NCI-H1694 (cell line): ENCODE data around the gene TMEM240.
"Not testable (repeated sequence)": the region's sequence is repeated elsewhere in the genome, so short reads cannot be mapped to it uniquely, and the experiment has no call there.

ENCODE experiments used
- DNase-seq: peaks from one replicate; lab custom pipeline; 2025; lab: John Stamatoyannopoulos, UW

The TMEM240 gene

GRCh38 chr1:1557688-1558087 is 17.3 kb upstream of the TMEM240 start:
- DNase-seq: not testable (repeated sequence)

- not testable (repeated sequence) for DNase-seq
Measured at GRCh38 chr1:1556961-1557360, 16.5 kb upstream of the TMEM240 start.

- DNase-seq: no peak
Measured at GRCh38 chr1:1556505-1556904, 16.1 kb upstream of the TMEM240 start.

DNA sequence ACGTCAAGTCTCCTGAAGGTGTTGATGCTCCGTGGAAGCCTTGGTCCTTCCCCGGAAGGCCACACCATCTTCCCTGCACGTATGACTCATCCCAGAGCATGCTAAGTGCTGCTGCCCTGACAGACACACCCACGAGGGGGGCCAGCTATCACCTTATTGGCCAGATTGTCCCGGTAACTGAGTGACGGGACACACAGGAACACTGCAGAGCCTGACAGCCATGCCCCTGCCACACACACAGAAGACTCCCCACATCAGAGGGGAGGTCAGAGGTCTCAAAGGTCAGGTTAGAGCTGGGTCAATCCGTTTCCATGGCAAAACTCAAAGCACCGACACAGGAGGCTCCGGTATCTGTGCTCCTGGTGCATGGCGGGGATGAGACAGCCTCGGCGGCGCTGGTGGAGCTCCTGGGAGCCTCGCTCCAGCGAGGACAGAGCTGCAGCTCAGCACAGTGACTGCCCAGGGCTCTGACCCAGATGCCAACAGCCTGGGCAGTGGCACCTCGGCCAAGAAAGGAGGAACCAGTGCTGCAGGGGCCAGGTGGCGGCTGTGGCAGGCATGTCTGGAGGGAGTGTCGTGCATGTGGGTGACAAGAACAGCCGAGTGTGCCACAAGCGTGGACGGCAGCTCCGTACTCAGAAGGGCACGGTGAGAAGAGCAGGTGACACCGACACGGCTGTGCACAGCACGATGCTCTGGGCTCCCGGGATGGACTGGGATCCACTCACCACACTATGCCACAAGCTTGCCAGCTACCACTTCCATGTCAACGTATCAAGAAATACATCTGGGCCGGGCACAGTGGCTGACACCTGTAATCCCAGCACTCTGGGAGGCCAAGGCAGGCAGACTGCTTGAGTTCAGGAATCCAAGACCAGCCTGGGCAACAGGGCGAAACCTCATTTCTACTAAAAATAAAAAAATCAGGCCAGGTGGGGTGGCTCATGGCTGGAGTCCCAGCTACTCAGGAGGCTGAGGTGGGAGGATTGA is 14.8 kb upstream of the TMEM240 start:
- DNase-seq: no peak

GRCh38 chr1:1554550-1554925 is 14.1 kb upstream of the TMEM240 start:
- DNase-seq: no peak

DNA sequence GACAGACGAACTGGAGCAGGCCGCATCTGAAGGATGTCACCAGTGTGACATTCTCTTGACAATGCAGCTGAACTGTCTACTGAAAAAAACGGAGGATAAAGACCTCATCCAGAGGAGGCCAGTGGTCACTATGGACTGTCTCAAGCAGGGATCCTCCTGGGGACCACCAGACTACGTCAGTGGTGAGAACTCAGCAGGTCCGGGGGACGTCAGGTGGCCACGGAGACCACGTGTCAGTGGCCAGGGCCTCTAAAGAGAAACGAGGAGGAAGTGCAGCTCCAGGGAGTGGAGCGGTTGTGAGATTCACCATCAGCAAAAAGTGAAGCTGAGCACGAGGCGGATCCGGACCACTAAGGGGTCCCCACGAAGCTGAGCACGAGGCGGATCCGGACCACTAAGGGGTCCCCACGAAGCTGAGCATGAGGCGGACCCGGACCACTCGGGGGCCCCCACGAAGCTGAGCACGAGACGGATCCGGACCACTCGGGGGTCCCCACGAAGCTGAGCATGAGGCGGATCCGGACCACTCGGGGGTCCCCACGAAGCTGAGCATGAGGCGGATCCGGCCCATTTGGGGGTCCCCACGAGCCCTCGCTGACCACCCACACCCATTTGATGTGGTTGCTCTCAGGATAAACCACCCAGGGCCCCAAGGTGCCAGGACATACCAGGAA is 13.5 kb upstream of the TMEM240 start:
- no peak for DNase-seq

DNA sequence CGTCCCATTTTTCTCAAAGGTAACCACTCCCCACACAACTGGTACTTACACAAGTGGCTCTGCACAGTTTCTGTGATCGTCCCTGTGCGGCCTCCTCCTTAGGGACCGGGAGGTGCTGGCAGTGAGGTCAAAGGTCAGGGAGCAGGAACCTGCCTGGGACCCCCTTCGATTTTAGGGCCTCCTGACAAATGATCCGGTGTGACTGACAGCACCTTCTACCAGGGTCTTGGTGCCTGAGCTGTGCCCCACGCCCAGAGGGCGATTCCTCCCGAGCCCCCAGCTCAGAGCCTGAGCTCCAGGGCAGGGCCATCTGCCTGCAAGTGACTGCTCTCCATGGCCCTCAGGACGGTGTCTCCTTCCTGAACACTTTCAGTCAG is 11.8 kb upstream of the TMEM240 start:
- DNase-seq: no peak

- DNase-seq: no peak
Measured at GRCh38 chr1:1551524-1552262, 11.3 kb upstream of the TMEM240 start.

GRCh38 chr1:1550591-1551432 is 10.4 kb upstream of the TMEM240 start:
- peak; percentile 43 for DNase-seq

- no peak for DNase-seq
Measured at GRCh38 chr1:1550087-1550486, 9.7 kb upstream of the TMEM240 start.

DNA sequence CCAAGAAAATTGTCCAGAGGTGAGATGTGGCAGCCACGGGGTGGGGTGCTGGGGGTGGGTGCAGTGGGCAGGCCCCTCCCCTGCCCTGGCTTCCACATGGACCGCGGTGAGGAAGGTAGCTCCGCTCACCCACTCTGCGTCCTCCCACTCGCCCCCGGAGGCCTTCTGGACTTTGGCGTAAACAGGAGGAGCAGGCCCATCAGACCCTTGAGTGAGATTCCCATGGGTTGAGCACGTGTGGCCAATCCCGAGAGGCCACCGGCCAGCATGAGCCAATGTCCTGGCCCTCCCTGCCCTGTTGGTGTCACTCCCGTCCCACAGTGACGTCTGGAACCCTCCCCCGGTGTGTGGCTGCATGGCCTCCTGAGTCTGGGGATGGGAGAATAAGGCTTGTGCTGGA is 8.2 kb upstream of the TMEM240 start:
- DNase-seq: no peak

DNA sequence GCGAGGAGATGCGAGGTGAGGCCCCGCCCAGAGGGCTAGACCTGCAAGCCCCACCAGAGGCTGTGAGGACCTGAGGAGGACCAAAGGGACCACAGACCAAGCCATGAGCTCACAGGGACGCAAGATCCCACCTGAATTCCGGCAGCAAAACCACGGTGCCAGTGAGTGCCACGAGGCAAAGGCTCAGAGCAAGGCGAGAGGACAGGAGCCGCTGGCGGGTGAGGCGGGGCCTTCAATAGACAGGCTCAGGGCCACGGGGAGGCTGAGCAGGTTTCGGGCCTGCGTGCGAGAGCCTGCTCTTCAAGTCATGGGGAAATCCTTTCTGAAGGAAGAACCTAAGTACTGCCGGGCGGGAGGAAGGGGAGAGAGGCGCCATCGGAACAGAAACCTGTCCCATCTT is 7.1 kb upstream of the TMEM240 start:
- DNase-seq: no peak

DNA sequence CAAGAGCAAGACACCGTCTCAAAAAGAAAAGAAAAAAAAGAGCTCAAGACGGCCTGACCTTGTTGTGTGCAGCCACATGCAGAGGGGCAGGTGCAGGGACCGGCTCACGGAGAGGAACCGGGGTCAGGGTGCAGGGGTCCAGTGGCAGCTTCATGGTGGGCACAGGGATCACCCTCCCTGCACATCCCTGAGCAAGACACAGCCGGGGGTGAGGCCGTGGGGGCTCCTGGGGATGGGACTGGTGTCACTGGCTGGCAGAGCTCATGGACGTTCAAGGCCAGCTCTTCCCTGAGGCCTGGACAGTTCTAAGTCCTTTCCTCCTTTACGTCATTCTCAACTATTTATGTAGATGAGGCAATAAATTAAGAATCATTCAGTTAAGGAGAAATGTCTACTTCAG is 6.6 kb upstream of the TMEM240 start:
- no peak for DNase-seq

DNA sequence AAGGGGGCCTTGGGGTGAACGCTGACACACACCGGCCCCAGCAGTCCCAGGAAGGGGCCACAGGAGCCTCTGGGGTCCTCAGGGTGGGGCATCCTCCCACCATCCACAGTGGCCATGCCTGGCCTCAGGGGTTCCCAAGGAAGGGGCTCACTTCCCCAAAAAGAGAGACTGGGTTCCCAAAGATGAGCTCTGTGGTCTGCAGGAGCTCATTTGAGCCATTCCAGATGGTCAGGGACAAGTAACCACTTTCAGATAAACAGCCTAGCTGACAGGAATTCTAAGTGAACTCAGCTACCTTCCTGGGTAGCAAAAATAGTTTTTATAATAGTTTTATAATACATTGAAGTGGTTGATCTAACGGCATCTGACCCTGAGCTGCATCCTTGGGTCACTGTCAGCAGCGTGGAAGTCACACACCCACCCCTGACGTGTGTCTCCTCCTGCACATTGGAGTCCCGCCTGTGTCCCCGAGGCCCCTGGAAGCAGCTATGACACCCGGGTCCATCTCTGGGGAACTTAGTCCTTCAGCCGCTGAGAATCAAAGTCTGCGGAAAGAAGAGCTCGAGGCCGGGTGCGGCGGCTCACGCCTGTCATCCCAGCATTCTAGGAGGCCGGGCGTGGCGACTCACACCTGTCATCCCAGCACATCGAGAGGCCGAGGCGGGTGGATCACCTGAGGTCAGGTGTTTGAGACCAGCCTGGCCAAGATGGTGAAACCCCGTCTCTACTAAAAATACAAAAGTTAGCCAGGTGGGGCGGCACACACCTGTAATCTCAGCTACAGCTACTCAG is 5.7 kb upstream of the TMEM240 start:
- no peak for DNase-seq

GRCh38 chr1:1544544-1544943 is 4.1 kb upstream of the TMEM240 start:
- DNase-seq: no peak

DNA sequence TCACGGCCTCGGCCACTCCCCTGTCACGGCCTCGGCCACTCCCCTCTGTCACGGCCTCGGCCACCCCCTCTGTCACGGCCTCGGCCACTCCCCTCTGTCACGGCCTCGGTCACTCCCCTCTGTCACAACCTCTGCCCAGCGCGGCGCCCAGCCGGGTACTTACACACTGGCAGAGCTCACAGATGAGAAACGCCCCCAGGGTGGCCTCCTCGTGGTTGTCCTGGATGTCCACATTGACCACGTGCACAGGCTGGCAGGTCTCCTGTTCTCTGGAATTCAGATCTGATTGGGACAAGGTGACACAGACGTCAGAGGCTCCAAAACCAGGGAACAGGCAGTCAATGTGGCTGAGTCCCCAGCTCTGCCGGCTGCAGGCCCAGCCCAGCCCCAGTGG is 3.3 kb upstream of the TMEM240 start:
- no peak for DNase-seq

- no peak for DNase-seq
Measured at GRCh38 chr1:1542766-1543705, 2.6 kb upstream of the TMEM240 start.

GRCh38 chr1:1541956-1542765 is 1.7 kb upstream of the TMEM240 start:
- no peak for DNase-seq
